WTC11 (cell line): ENCODE measurements around the gene P2RY11. TPM values are rescaled to one million over a fixed set of nuclear protein-coding genes. Genes with fewer than 3 reads are reported as not detected.

ENCODE experiments used
- ATAC-seq: fragments of 200-7000 bp; cut with Tn5 transposase; 2 replicates; pipeline ENCODE4 v1.10.0; 2021; ENCODE audit warnings: mild to moderate bottlenecking, moderate library complexity
- CTCF ChIA-PET: fragments of 300-600 bp; sonication (Branson Sonifier 250); formaldehyde crosslinking; loops from one replicate; lab custom pipeline; 2021; ENCODE audit warnings: antibody characterized with exemption; lab: Charles Lee
- POLR2A ChIA-PET: fragments of 350-600 bp; sonication (Branson Sonifier 250); formaldehyde crosslinking; loops from one replicate; lab custom pipeline; 2021; ENCODE audit warnings: antibody characterized with exemption; lab: Charles Lee
- DNase-seq: peaks from one replicate; pipeline ENCODE4 v3.0.0; 2021; ENCODE audit warnings: low spot score
- H3K27ac Mint-ChIP-seq: 2 replicates; pipeline ENCODE4 v1.8.0; 2021; ENCODE audit warnings: mixed read lengths
- H3K27me3 Mint-ChIP-seq: 2 replicates; pipeline ENCODE4 v1.8.0; 2021; ENCODE audit warnings: low read depth, mild to moderate bottlenecking, moderate library complexity, mixed read lengths
- H3K36me3 Mint-ChIP-seq: 2 replicates; pipeline ENCODE4 v1.8.0; 2021; ENCODE audit warnings: mixed read lengths
- H3K4me1 Mint-ChIP-seq: 2 replicates; pipeline ENCODE4 v1.8.0; 2022; ENCODE audit warnings: mixed read lengths
- H3K4me3 Mint-ChIP-seq: 2 replicates; pipeline ENCODE4 v1.8.0; 2021; ENCODE audit warnings: mild to moderate bottlenecking, moderate library complexity, mixed read lengths
- H3K9me3 Mint-ChIP-seq: 2 replicates; pipeline ENCODE4 v1.8.0; 2021; ENCODE audit warnings: mixed read lengths
- AFF4 ChIP-seq: sonication (generic); formaldehyde crosslinking; IDR thresholded peaks from 2 replicates; pipeline ENCODE4 v1.8.1; 2023; ENCODE audit warnings: mild to moderate bottlenecking, missing genetic modification reagents, borderline replicate concordance
- ARID4B ChIP-seq: sonication (generic); formaldehyde crosslinking; IDR thresholded peaks from 2 replicates; pipeline ENCODE4 v1.8.0; 2023; ENCODE audit warnings: missing genetic modification reagents, mild to moderate bottlenecking, borderline replicate concordance
- FOXJ3 ChIP-seq: sonication (generic); formaldehyde crosslinking; IDR thresholded peaks from 2 replicates; pipeline ENCODE4 v1.9.0; 2021; ENCODE audit warnings: missing genetic modification reagents, mild to moderate bottlenecking, borderline replicate concordance
- FOXP1 ChIP-seq: sonication (generic); formaldehyde crosslinking; IDR thresholded peaks from 2 replicates; pipeline ENCODE4 v1.8.0; 2022; ENCODE audit warnings: missing genetic modification reagents, mild to moderate bottlenecking, moderate library complexity, borderline replicate concordance
- GABPB1 ChIP-seq: sonication (generic); formaldehyde crosslinking; IDR thresholded peaks from 2 replicates; pipeline ENCODE4 v1.8.1; 2023; ENCODE audit warnings: mild to moderate bottlenecking, missing genetic modification reagents
- JAZF1 ChIP-seq: fragments of 250-450 bp; sonication (Bioruptor Pico); IDR thresholded peaks from 2 replicates; pipeline ENCODE4 v1.9.0; 2021; ENCODE audit warnings: moderate library complexity, mild to moderate bottlenecking, inconsistent platforms
- RELA ChIP-seq: sonication (generic); formaldehyde crosslinking; IDR thresholded peaks from 2 replicates; pipeline ENCODE4 v1.8.1; 2022; ENCODE audit warnings: missing genetic modification reagents, mild to moderate bottlenecking, borderline replicate concordance
- TCF7 ChIP-seq: sonication (generic); formaldehyde crosslinking; IDR thresholded peaks from 2 replicates; pipeline ENCODE4 v1.8.0; 2022; ENCODE audit warnings: mild to moderate bottlenecking, low read depth, missing genetic modification reagents, moderate library complexity
- ZBTB21 ChIP-seq: sonication (generic); formaldehyde crosslinking; IDR thresholded peaks from 2 replicates; pipeline ENCODE4 v1.8.1; 2023; ENCODE audit warnings: mild to moderate bottlenecking, missing genetic modification reagents, borderline replicate concordance
- ZNF138 ChIP-seq: sonication (generic); formaldehyde crosslinking; conservative IDR thresholded peaks from 2 replicates; pipeline ENCODE4 v1.8.1; 2022; ENCODE audit warnings: mild to moderate bottlenecking, moderate library complexity, missing genetic modification reagents
- ZNF232 ChIP-seq: sonication (generic); formaldehyde crosslinking; IDR thresholded peaks from 2 replicates; pipeline ENCODE4 v1.8.0; 2022; ENCODE audit warnings: mild to moderate bottlenecking, missing genetic modification reagents
- ZNF416 ChIP-seq: fragments of 250-450 bp; sonication (Bioruptor Pico); IDR thresholded peaks from 2 replicates; pipeline ENCODE4 v1.9.0; 2021; ENCODE audit warnings: mild to moderate bottlenecking, inconsistent platforms
- total RNA-seq: library from RNA; stranded (reverse); gene quantifications from 3 replicates; pipeline ENCODE4 v1.2.3, GENCODE V29; 2021
- TF ChIP-seq, protein P1 (sequence below): sonication (generic); formaldehyde crosslinking; IDR thresholded peaks from 2 replicates; pipeline ENCODE4 v1.8.1; 2023; ENCODE audit warnings: mild to moderate bottlenecking, moderate library complexity, missing genetic modification reagents
- TF ChIP-seq, protein P2 (sequence below): sonication (generic); formaldehyde crosslinking; IDR thresholded peaks from 2 replicates; pipeline ENCODE4 v1.8.0; 2022; ENCODE audit warnings: mild to moderate bottlenecking, missing genetic modification reagents

P2RY11 gene
- total RNA-seq, 1 experiment from 2014 or later, result 21.0 TPM

GRCh38 chr19:10061717-10062310 is 49.7 kb upstream of the P2RY11 start (continued):
- no peak for TF ChIP-seq ARID4B (CRISPR knock-in tag)
- TF ChIP-seq, all 79 proteins: peak for 11

GRCh38 chr19:10068205-10068604 is 43.3 kb upstream of the P2RY11 start:
- Mint-ChIP-seq H3K4me1 (peaks cover 14% of the 10 kb centered on the region), H3K4me3 (no peak overlapping the region), H3K27ac (no peak overlapping the region), H3K9me3 (peaks cover 15% of the 10 kb centered on the region), H3K27me3 (peaks cover 12% of the 10 kb centered on the region; the same call in 1 of the 2 replicates), H3K36me3 (0 out of 2 replicates have a peak, but pooled peaks cover 2% of the 10 kb centered on the region)
- ChIA-PET CTCF (interaction anchor here (1.3 kb wide), 1 partner anchor 68 kb away, joined by 3 read pairs; no protein-coding TSS in a partner anchor), POLR2A (no interaction called here)
- DNase-seq (no peak), ATAC-seq (no peak)
- TF ChIP-seq JAZF1 (no peak), ZNF138 (no peak), TCF7 (no peak), RELA (CRISPR knock-in tag) (no peak), AFF4 (CRISPR knock-in tag) (no peak)

GRCh38 chr19:10069046-10069445 is 42.4 kb upstream of the P2RY11 start:
- Mint-ChIP-seq H3K27ac (no peak overlapping the region), H3K4me3 (no peak overlapping the region), H3K36me3 (0 out of 2 replicates have a peak, but pooled peaks cover 2% of the 10 kb centered on the region), H3K4me1 (peaks cover 14% of the 10 kb centered on the region), H3K27me3 (peaks cover 13% of the 10 kb centered on the region; the same call in 1 of the 2 replicates), H3K9me3 (peaks cover 22% of the 10 kb centered on the region)
- ChIA-PET POLR2A (no interaction called here), CTCF (interaction anchor here (1.3 kb wide), 1 partner anchor 69 kb away, joined by 3 read pairs; no protein-coding TSS in a partner anchor)
- TF ChIP-seq ZNF232 (CRISPR knock-in tag) (no peak), GABPB1 (CRISPR knock-in tag) (no peak)
- DNase-seq (no peak), ATAC-seq (no peak)

- no peak for TF ChIP-seq FOXP1
- 0 out of 2 replicates have a peak, but pooled peaks have one; percentile 40 for TF ChIP-seq RELA (CRISPR knock-in tag)
- TF ChIP-seq ZBTB21 (CRISPR knock-in tag), result no peak
- TF ChIP-seq ZNF416 (CRISPR knock-in tag), result no peak
- TF ChIP-seq, protein P1, sequence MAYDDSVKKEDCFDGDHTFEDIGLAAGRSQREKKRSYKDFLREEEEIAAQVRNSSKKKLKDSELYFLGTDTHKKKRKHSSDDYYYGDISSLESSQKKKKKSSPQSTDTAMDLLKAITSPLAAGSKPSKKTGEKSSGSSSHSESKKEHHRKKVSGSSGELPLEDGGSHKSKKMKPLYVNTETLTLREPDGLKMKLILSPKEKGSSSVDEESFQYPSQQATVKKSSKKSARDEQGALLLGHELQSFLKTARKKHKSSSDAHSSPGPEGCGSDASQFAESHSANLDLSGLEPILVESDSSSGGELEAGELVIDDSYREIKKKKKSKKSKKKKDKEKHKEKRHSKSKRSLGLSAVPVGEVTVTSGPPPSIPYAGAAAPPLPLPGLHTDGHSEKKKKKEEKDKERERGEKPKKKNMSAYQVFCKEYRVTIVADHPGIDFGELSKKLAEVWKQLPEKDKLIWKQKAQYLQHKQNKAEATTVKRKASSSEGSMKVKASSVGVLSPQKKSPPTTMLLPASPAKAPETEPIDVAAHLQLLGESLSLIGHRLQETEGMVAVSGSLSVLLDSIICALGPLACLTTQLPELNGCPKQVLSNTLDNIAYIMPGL, result no peak
- TF ChIP-seq, protein P2, sequence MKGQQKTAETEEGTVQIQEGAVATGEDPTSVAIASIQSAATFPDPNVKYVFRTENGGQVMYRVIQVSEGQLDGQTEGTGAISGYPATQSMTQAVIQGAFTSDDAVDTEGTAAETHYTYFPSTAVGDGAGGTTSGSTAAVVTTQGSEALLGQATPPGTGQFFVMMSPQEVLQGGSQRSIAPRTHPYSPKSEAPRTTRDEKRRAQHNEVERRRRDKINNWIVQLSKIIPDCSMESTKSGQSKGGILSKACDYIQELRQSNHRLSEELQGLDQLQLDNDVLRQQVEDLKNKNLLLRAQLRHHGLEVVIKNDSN (CRISPR knock-in tag), result no peak
- no peak for TF ChIP-seq FOXJ3
- TF ChIP-seq, all 79 proteins: peak for 1
- Mint-ChIP-seq H3K27me3 (peaks cover 23% of the 10 kb centered on the region), H3K4me1 (peaks cover 14% of the 10 kb centered on the region), H3K36me3 (0 out of 2 replicates have a peak, but pooled peaks cover 2% of the 10 kb centered on the region), H3K4me3 (no peak overlapping the region), H3K27ac (no peak overlapping the region), H3K9me3 (peaks cover 25% of the 10 kb centered on the region)
- ATAC-seq (peak; percentile 94), DNase-seq (peak; percentile 86)
- POLR2A ChIA-PET, result no interaction called here
- CTCF ChIA-PET, result interaction anchor here (0.8 kb wide), 1 partner anchor 25 kb away, joined by 3 read pairs; no protein-coding TSS in a partner anchor
Observed at GRCh38 chr19:10070730-10071446, 40.6 kb upstream of the P2RY11 start.
